HG03571 (cell line): Measurements from ENCODE around the gene PCDHB10.

Experiments used
- ATAC-seq: cut with Tn5 transposase; IDR thresholded peaks from one replicate; pipeline ENCODE4 v1.9.1; 2021; ENCODE audit not compliant: unreplicated experiment

PCDHB10 gene

DNA sequence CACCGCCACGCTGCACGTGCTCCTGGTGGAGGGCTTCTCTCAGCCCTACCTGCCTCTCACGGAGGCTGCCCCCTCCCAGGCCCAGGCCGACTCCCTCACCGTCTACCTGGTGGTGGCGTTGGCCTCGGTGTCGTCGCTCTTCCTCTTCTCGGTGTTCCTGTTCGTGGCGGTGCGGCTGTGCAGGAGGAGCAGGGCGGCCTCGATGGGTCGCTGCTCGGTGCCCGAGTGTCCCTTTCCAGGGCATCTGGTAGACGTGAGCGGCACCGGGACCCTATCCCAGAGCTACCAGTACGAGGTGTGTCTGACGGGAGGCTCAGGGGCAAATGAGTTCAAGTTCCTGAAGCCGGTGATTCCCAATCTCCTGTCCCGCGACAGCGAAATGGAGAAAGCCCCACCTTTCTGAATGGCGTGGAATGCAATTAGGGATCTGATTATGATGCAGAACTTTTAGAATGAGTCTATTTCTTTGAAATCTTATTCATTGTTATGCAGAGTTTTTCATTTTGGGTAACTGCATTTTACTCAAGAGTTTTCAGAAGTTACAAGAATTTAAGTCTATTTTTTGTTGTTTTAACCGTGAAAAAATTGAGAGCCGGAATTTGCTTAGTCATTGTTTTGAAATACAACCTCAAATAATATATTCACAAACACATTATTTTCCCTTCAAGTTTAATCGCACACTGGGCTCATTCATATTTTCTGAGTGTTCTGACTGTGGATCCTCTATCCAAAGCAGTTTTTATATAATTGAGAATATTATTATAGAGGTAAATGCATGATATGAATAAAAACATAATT, 44.6 kb downstream of the PCDHB10 start:
- no peak for ATAC-seq

DNA sequence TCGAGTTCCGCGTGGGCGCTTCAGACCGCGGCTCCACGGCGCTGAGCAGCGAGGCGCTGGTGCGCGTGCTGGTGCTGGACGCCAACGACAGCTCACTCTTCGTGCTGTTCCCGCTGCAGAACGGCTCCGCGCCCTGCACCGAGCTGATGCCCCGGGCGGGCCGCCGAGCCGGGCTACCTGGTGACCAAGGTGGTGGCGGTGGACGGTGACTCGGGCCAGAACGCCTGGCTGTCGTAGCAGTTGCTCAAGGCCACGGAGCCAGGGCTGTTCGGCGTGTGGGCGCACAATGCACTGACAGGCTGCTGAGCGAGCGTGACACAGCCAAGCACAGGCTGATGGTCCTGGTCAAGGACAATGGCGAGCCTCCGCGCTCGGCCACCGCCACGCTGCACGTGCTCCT, 49.3 kb downstream of the PCDHB10 start:
- no peak for ATAC-seq
